HEK293 (cell line): ENCODE measurements around the gene NPFF.

Source experiments
- SETDB1 ChIP-seq: IDR thresholded peaks from one replicate; pipeline ENCODE4 v1.6.1; 2017; ENCODE audit warnings: mild to moderate bottlenecking, low read length, moderate library complexity, mixed read lengths; ENCODE audit not compliant: insufficient read length
- ZBTB21 ChIP-seq: fragments of 450-650 bp; formaldehyde crosslinking; IDR thresholded peaks from 2 replicates; pipeline ENCODE4 v1.5.1; 2017; ENCODE audit warnings: missing biosample characterization, missing genetic modification characterization
- ZBTB8A ChIP-seq: fragments of 450-650 bp; formaldehyde crosslinking; IDR thresholded peaks from 2 replicates; pipeline ENCODE4 v1.5.1; 2016; ENCODE audit warnings: missing biosample characterization, missing genetic modification characterization

DNA sequence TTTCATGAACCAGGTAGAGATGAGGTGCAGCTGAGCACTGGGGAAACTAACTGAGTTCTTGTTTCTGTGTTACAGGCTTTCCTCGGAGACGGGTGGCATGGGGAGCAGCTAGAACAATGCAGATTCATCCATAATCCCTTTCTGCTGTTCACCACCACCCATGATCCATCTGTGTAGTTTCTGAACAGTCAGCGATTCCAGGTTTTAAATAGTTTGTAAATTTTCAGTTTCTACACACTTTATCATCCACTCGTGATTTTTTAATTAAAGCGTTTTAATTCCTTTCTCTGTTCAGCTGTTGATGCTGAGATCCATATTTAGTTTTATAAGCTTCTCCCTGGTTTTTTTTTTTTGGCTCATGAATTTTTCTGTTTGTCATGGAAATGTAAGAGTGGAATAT is 28.0 kb downstream of the NPFF start:
- TF ChIP-seq ZBTB8A (no peak), ZBTB21 (tag by site-specific recombination) (no peak), SETDB1 (no peak)
